H1 (cell line): ENCODE data around the gene CNOT3. TPM values are rescaled to one million over a fixed set of nuclear protein-coding genes. Genes with fewer than 3 reads are reported as not detected.

Experiments used
- CTCF ChIA-PET: fragments of 300-600 bp; sonication (Branson Sonifier 250); formaldehyde crosslinking; loops from one replicate; lab custom pipeline; 2021; ENCODE audit not compliant: partially characterized antibody; lab: Charles Lee
- POLR2A ChIA-PET: fragments of 300-600 bp; sonication (Branson Sonifier 250); formaldehyde crosslinking; loops from one replicate; lab custom pipeline; 2021; ENCODE audit warnings: inconsistent platforms; ENCODE audit not compliant: partially characterized antibody; lab: Charles Lee
- DNase-seq, 2 experiments: peaks; one replicate each; pipeline versions ENCODE4 v3.0.0 to v3.0.0-alpha.2; 2010 to 2022; ENCODE audit warnings: low spot score in 2 of 2, low read depth in 1 of 2, mixed read lengths in 1 of 2
- FAIRE-seq: peaks from 2 replicates; lab custom pipeline; 2011; peaks lifted over from hg19 to GRCh38; lab: Jason Lieb, UNC
- H2AFZ ChIP-seq: 2 replicates; pipeline ENCODE4 v1.8.1; 2012; ENCODE audit warnings: low read length, inconsistent platforms
- H2AK5ac ChIP-seq: 2 replicates; pipeline ENCODE4 v1.6.1; 2013; ENCODE audit warnings: low read depth, low read length
- H2BK120ac ChIP-seq: replicated peaks from 2 replicates; pipeline ENCODE3; 2013; ENCODE audit warnings: low read depth, low read length, inconsistent platforms
- H2BK12ac ChIP-seq: 2 replicates; pipeline ENCODE4 v1.6.1; 2013; ENCODE audit warnings: low read depth, low read length
- H2BK15ac ChIP-seq: 2 replicates; pipeline ENCODE4 v1.6.1; 2013; ENCODE audit warnings: low read length
- H2BK20ac ChIP-seq: 2 replicates; pipeline ENCODE4 v1.6.1; 2013; ENCODE audit warnings: low read length
- H2BK5ac ChIP-seq: 2 replicates; pipeline ENCODE4 v1.6.1; 2013; ENCODE audit warnings: low read depth, low read length
- H3K14ac ChIP-seq: 2 replicates; pipeline ENCODE4 v1.6.1; 2013; ENCODE audit warnings: inconsistent platforms; ENCODE audit not compliant: insufficient read length
- H3K18ac ChIP-seq: 2 replicates; pipeline ENCODE4 v1.6.1; 2013; ENCODE audit warnings: low read length; ENCODE audit errors: extremely low read depth
- H3K23ac ChIP-seq: 2 replicates; pipeline ENCODE4 v1.6.1; 2013; ENCODE audit warnings: inconsistent platforms; ENCODE audit not compliant: insufficient read length
- H3K23me2 ChIP-seq: 2 replicates; pipeline ENCODE4 v1.6.1; 2013; ENCODE audit warnings: low read depth, low read length
- H3K27ac ChIP-seq: 2 replicates; pipeline ENCODE4 v1.6.1; 2011; ENCODE audit warnings: low read depth, low read length, inconsistent platforms
- H3K27me3 ChIP-seq, 4 experiments: replicated peaks in 1 of 4; 1 replicate in 1 of 4; 2 replicates in 3 of 4; pipeline versions ENCODE4 v1.6.1 to v1.8.1; 2011 to 2013; ENCODE audit warnings: low read length in 3 of 4, mild to moderate bottlenecking in 3 of 4, inconsistent platforms in 2 of 4, mixed read lengths in 2 of 4, moderate library complexity in 1 of 4; ENCODE audit not compliant: control insufficient read depth in 3 of 4, insufficient read depth in 3 of 4; ENCODE audit errors: extremely low read depth in 1 of 4
- H3K36me3 ChIP-seq, 4 experiments: 2 replicates each; pipeline versions ENCODE4 v1.6.1 to v1.8.1; 2011 to 2013; ENCODE audit warnings: mild to moderate bottlenecking in 4 of 4, low read length in 3 of 4, moderate library complexity in 2 of 4, control low read depth in 1 of 4, inconsistent platforms in 1 of 4; ENCODE audit not compliant: insufficient read depth in 4 of 4, control insufficient read depth in 2 of 4
- H3K4ac ChIP-seq: replicated peaks from 2 replicates; pipeline ENCODE3; 2013; ENCODE audit warnings: low read length, low read depth, mixed read lengths, inconsistent platforms; ENCODE audit not compliant: insufficient read length
- H3K4me1 ChIP-seq, 4 experiments: replicated peaks in 1 of 4; 1 replicate in 1 of 4; 2 replicates in 3 of 4; pipeline versions ENCODE4 v1.6.1 to v1.8.1; 2011 to 2013; ENCODE audit warnings: low read length in 3 of 4, inconsistent platforms in 2 of 4, mixed read lengths in 1 of 4; ENCODE audit not compliant: insufficient read depth in 4 of 4, control insufficient read depth in 3 of 4
- H3K4me2 ChIP-seq, 2 experiments: 2 replicates each; pipeline versions ENCODE4 v1.6.1 to v1.8.1; 2011 to 2013; ENCODE audit warnings: low read depth in 2 of 2, low read length in 2 of 2, control low read depth in 1 of 2, inconsistent platforms in 1 of 2, mild to moderate bottlenecking in 1 of 2; ENCODE audit not compliant: insufficient read depth in 1 of 2
- H3K4me3 ChIP-seq, 4 experiments: fragments of 200-600, 300-600 bp in 1 of 4; sonication (generic), shearing (Covaris generic), sonication (Bioruptor Twin) in 1 of 4; 2 replicates each; pipeline versions ENCODE4 v1.5.1 to v1.8.1; 2011 to 2016; ENCODE audit warnings: low read length in 4 of 4, low read depth in 3 of 4, control low read depth in 2 of 4, inconsistent platforms in 2 of 4, mild to moderate bottlenecking in 2 of 4, mixed read lengths in 1 of 4, moderate library complexity in 1 of 4; ENCODE audit not compliant: insufficient read depth in 2 of 4; ENCODE audit errors: extremely low read depth in 1 of 4
- H3K56ac ChIP-seq: replicated peaks from 2 replicates; pipeline ENCODE3; 2013; ENCODE audit warnings: low read depth, mild to moderate bottlenecking, mixed read lengths, low read length, inconsistent platforms; ENCODE audit not compliant: insufficient read length
- H3K79me1 ChIP-seq: 2 replicates; pipeline ENCODE4 v1.6.1; 2013; ENCODE audit warnings: low read depth, low read length, control low read depth
- H3K79me2 ChIP-seq, 2 experiments: 2 replicates each; pipeline versions ENCODE4 v1.6.1 to v1.8.1; 2012 to 2013; ENCODE audit warnings: low read length in 2 of 2, mild to moderate bottlenecking in 2 of 2, inconsistent platforms in 1 of 2; ENCODE audit not compliant: insufficient read depth in 2 of 2, control insufficient read depth in 1 of 2
- H3K9ac ChIP-seq, 4 experiments: replicated peaks in 1 of 4; 1 replicate in 1 of 4; 2 replicates in 3 of 4; pipeline versions ENCODE4 v1.6.1 to v1.8.1; 2011 to 2013; ENCODE audit warnings: low read depth in 3 of 4, low read length in 3 of 4, control low read depth in 2 of 4, mild to moderate bottlenecking in 2 of 4, moderate library complexity in 2 of 4, inconsistent platforms in 1 of 4; ENCODE audit errors: extremely low read depth in 1 of 4
- H3K9me3 ChIP-seq, 2 experiments: 2 replicates each; pipeline versions ENCODE4 v1.6.1 to v1.8.1; 2012 to 2013; ENCODE audit warnings: mild to moderate bottlenecking in 2 of 2, moderate library complexity in 2 of 2, control low read depth in 1 of 2, inconsistent platforms in 1 of 2, low read depth in 1 of 2, low read length in 1 of 2, mixed read lengths in 1 of 2; ENCODE audit not compliant: insufficient read depth in 2 of 2
- H4K20me1 ChIP-seq, 2 experiments: replicated peaks in 1 of 2; 2 replicates each; pipeline versions ENCODE3 to v1.8.1; 2011 to 2013; ENCODE audit warnings: inconsistent platforms in 2 of 2, low read length in 2 of 2, mild to moderate bottlenecking in 1 of 2; ENCODE audit not compliant: insufficient read depth in 2 of 2, control insufficient read depth in 1 of 2
- H4K5ac ChIP-seq: 2 replicates; pipeline ENCODE4 v1.6.1; 2013; ENCODE audit warnings: low read length, low read depth, mixed read lengths, inconsistent platforms; ENCODE audit not compliant: insufficient read length
- H4K8ac ChIP-seq: 2 replicates; pipeline ENCODE4 v1.8.0; 2013; ENCODE audit warnings: mild to moderate bottlenecking, moderate library complexity, low read length, inconsistent platforms; ENCODE audit not compliant: insufficient read depth; ENCODE audit errors: extremely low read depth
- H4K91ac ChIP-seq: replicated peaks from 2 replicates; pipeline ENCODE3; 2013; ENCODE audit warnings: low read length, mixed read lengths, inconsistent platforms; ENCODE audit not compliant: insufficient read length
- CBX5 ChIP-seq: fragments of 300-800, 300-1000 bp; sonication (generic); IDR thresholded peaks from 2 replicates; pipeline ENCODE4 v1.7.1; 2016; ENCODE audit warnings: antibody characterized with exemption, low read length, low read depth
- POLR2A ChIP-seq, 2 experiments: IDR thresholded peaks; 1 replicate in 1 of 2; 2 replicates in 1 of 2; pipeline ENCODE4 v1.6.1; 2011; ENCODE audit warnings: low read depth in 2 of 2, low read length in 2 of 2, mild to moderate bottlenecking in 2 of 2; ENCODE audit errors: control extremely low read depth in 1 of 2
- POLR2AphosphoS5 ChIP-seq: IDR thresholded peaks from 2 replicates; pipeline ENCODE4 v1.6.1; 2011; ENCODE audit warnings: low read depth, low read length
- WGBS, 2 experiments: shearing (Covaris generic) in 1 of 2; methylation state at CpG; one replicate each; pipeline versions ENCODE4 v1.1.6 to v1.1.7; 2013 to 2015; ENCODE audit warnings: low lambda C conversion rate in 2 of 2, mixed read lengths in 2 of 2, inconsistent platforms in 1 of 2, low coverage in 1 of 2, missing lambda C conversion rate in 1 of 2; ENCODE audit not compliant: insufficient replicate concordance in 2 of 2, insufficient coverage in 1 of 2, insufficient read length in 1 of 2; ENCODE audit errors: extremely low coverage in 1 of 2, missing lambda C conversion rate in 1 of 2; 5-methylcytosine and 5-hydroxymethylcytosine counted together
- polyA plus RNA-seq, 7 experiments: library from polyadenylated mRNA; depleted of rRNA in 3 of 7; stranded (reverse) in 5 of 7; unstranded in 2 of 7; fragments of >200 nt in 5 of 7; fragments of 200-250 nt in 2 of 7; gene quantifications; 1 replicate in 5 of 7; 2 replicates in 1 of 7; 4 replicates in 1 of 7; pipeline versions ENCODE4 v1.2.1 to v1.2.3, GENCODE V29; 2011 to 2013; ENCODE audit warnings: missing spikeins in 2 of 7, mixed read lengths in 2 of 7
- total RNA-seq: library from RNA; stranded (reverse); fragmentation: NEBNext Ultra II Directional; extraction: Animal tissue kit (Norgen Biotek cat#: 25700); gene quantifications from 2 replicates; pipeline ENCODE4 v1.2.1, GENCODE V29; 2021

Gene CNOT3
- total and polyA plus RNA-seq, 2 of the 8 experiments (the other 6 are each of a cell fraction or from before 2014, with no cell fraction given), result 21.2 to 86.4 TPM

DNA sequence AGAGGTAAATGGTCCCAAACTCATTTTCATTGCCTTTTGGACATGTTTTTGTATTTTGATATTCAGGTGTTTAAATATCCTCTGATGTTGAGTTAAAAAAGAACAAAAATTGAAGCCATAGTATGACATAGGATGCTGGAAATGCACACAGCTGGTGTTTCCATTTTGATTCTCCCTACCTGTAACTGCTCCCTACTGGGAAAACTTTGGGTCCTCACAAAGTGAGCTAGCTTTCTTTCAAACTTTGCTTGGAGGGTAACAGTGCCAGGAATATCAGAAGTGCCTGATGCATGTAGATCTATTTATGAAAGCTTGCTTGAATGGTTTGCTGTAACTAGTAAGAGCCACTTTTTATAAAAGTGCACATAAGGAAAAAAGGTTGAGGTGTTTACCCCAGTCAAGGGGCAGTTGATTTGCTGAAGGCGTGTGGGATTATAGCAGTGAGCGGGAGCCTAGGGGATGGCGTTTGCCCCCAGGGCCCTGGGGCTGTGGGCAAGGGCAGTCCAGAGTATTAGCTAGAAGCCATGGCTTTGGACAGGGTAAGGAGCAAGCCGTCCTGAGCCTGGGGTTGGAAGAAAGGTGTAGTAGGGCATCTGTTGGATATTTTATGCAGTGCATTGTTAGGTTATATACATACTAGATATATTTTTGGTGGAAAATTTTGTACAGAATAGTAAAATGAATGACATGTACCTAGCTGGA lies 67.4 kb downstream of the CNOT3 start:
- Histone ChIP-seq H3K14ac (no peak overlapping the region), H3K4me3 (peak overlapping the region in 2 of 4 experiments; percentile 12 to 19; a peak in 1 of 8 replicates), H3K79me2 (peaks cover 32 to 64% of the 10 kb centered on the region in 2 experiments), H3K18ac (no peak overlapping the region), H3K27me3 (no peaks in the 10 kb centered on the region), H2BK15ac (no peak overlapping the region), H4K5ac (no peak overlapping the region), H3K9me3 (no peaks in the 10 kb centered on the region), H3K23me2 (peaks cover 20% of the 10 kb centered on the region), H3K56ac (no peak overlapping the region), H2AK5ac (no peak overlapping the region), H2AFZ (no peak overlapping the region), H3K36me3 (peaks cover 47 to 72% (median 63%) of the 10 kb centered on the region in 4 experiments), H3K9ac (peak overlapping the region in 2 of 4 experiments; percentile 14 to 25; a peak in 4 of 7 replicates), H2BK5ac (no peak overlapping the region), H4K91ac (no peak overlapping the region), H3K79me1 (peaks cover 21% of the 10 kb centered on the region), H3K4ac (no peak overlapping the region), H3K27ac (no peak overlapping the region), H4K20me1 (peaks cover 57 to 62% of the 10 kb centered on the region in 2 experiments), H3K23ac (no peak overlapping the region), H3K4me2 (peak overlapping the region; percentile 17 to 60; a peak in 3 of 4 replicates), H2BK12ac (no peak overlapping the region), H2BK20ac (no peak overlapping the region), H2BK120ac (no peak overlapping the region), H4K8ac (no peak overlapping the region), H3K4me1 (peaks cover 12 to 25% (median 19%) of the 10 kb centered on the region in 4 experiments)
- TF ChIP-seq CBX5 (no peak), POLR2A (IDR thresholded peaks at IDR 0.05; ENCODE audit: control extremely low read depth in 1 of 2, low read depth in 2 of 2, low read length in 2 of 2) (peak; percentile 29 to 56; a peak in 1 of 3 replicates), POLR2AphosphoS5 (peak; percentile 67)
- CTCF ChIA-PET, result interaction anchor here (1.0 to 1.3 kb wide), 2 partner anchors 57 to 187 kb away, joined by 3 read pairs; no protein-coding TSS in a partner anchor
- POLR2A ChIA-PET, result interaction anchor here (0.7 to 23.4 kb wide), 23 partner anchors 9 to 217 kb away, joined by 3 to 909 read pairs (median 5); partner anchors contain the start of genes LILRB3, LILRB5, MBOAT7 and RPS9
- FAIRE-seq (no peak), DNase-seq (no peak)
- 87% methylated on average over 4 of the region's 4 CpGs; no CpG with 5 or more reads in 1 of the 2 experiments for WGBS, 2 experiments
